ENCODE measurements around the gene PPP1R12B.

Gene PPP1R12B

DNA sequence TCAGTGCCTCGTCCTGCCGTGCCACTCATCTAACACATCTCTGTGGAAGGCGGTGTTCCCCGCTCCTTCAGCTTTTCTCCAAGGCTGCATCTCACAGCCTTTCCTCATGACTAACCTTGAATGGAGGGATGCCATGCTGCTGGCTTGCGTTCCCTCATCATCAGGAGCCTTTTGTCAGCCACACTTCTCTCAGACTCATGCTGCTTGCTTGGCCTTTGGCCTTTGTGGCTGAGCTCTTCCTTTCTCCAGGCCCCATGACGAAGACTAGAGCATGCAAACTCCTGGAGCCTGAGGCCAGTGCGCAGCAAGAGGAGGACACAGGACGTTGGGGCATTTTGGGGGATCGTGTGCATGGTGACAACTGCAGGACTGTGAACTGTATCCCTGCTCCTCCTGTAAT lies 291.0 kb downstream of the PPP1R12B start:
- no peak for DNase-seq

DNA sequence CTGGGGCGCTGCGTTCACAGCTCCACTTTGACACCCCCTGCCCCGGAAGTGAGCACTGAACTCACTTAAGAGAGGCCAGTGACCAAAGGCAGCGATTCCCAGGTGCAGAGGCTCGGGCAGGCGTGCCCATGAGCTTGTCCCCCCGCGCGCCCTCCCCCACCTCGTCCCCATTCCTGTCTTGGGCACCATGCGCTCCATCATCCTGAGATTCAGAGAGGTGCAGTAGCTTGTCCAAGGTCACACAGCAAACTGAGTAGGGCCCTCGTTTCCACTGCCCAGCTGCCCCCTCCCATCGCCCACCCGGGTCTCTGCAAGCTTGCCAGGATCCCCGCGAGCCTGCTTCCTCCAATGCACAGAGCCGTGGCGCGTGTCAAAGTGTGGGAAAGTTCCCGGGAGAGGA lies 293.7 kb downstream of the PPP1R12B start:
- no peak for DNase-seq

All from NCI-H748 treated with DMSO at 0.1 percent for 48 hours (cell line).